Limb (tissue), 2 donors: ENCODE results near the gene KCNC2.

ENCODE experiments used
- DNase-seq, 2 donors: peaks; one replicate each; pipeline ENCODE4 v3.0.0-alpha.2; 2016; ENCODE audit errors: extremely low spot score in 2 of 2

The KCNC2 gene

GRCh38 chr12:75162845-75163244 is 46.8 kb downstream of the KCNC2 start:
- no peak for DNase-seq

- no peak for DNase-seq
Measured at GRCh38 chr12:75161488-75161887, 48.2 kb downstream of the KCNC2 start.

GRCh38 chr12:75157385-75157784 is 52.3 kb downstream of the KCNC2 start:
- no peak for DNase-seq

GRCh38 chr12:75155962-75156361 is 53.7 kb downstream of the KCNC2 start:
- no peak for DNase-seq

GRCh38 chr12:75154388-75154787 is 55.3 kb downstream of the KCNC2 start:
- no peak for DNase-seq

- DNase-seq, result no peak
Measured at GRCh38 chr12:75139196-75139595, 70.4 kb downstream of the KCNC2 start.

GRCh38 chr12:75137896-75138295 is 71.7 kb downstream of the KCNC2 start:
- DNase-seq, result no peak

- no peak for DNase-seq
Measured at GRCh38 chr12:75135026-75135425, 74.6 kb downstream of the KCNC2 start.

- DNase-seq, result no peak
Measured at GRCh38 chr12:75130811-75131210, 78.8 kb downstream of the KCNC2 start.

- DNase-seq, result no peak
Measured at GRCh38 chr12:75129275-75129674, 80.4 kb downstream of the KCNC2 start.

- DNase-seq, result no peak
Measured at GRCh38 chr12:75121036-75121705, 88.5 kb downstream of the KCNC2 start.

- DNase-seq, result peak; percentile 29 to 65
Measured at GRCh38 chr12:75120311-75120711, 89.3 kb downstream of the KCNC2 start.

- no peak for DNase-seq
Measured at GRCh38 chr12:75116646-75117198, 92.9 kb downstream of the KCNC2 start.

- DNase-seq, result no peak
Measured at GRCh38 chr12:75115748-75116147, 93.9 kb downstream of the KCNC2 start.

GRCh38 chr12:75103822-75104221 is 105.8 kb downstream of the KCNC2 start:
- no peak for DNase-seq

- no peak for DNase-seq
Measured at GRCh38 chr12:75101781-75102180, 107.9 kb downstream of the KCNC2 start.

- DNase-seq, result no peak
Measured at GRCh38 chr12:75099210-75099609, 110.4 kb downstream of the KCNC2 start.

GRCh38 chr12:75097003-75097402 is 112.6 kb downstream of the KCNC2 start:
- DNase-seq, result no peak

GRCh38 chr12:75087654-75088053 is 122.0 kb downstream of the KCNC2 start:
- DNase-seq, result no peak

- no peak for DNase-seq
Measured at GRCh38 chr12:75086091-75087038, 123.3 kb downstream of the KCNC2 start.

GRCh38 chr12:75081305-75081704 is 128.3 kb downstream of the KCNC2 start:
- no peak for DNase-seq

GRCh38 chr12:75080582-75080981 is 129.1 kb downstream of the KCNC2 start:
- DNase-seq, result no peak
